Measurements from ENCODE around the gene ELMOD3. TPM values are rescaled to one million over a fixed set of nuclear protein-coding genes. Genes with fewer than 3 reads are reported as not detected.

ELMOD3 gene
- total and polyA plus RNA-seq, 9 of the 15 experiments (the other 6 are each of a cell fraction or from before 2014, with no cell fraction given): 2.7 to 18.7 (median 11.6) TPM

- TF ChIP-seq CHD7 (IDR thresholded peaks at IDR 0.05; ENCODE audit: low read depth, low read length): no peak
- no peak for TF ChIP-seq PRDM10 (IDR thresholded peaks at IDR 0.05; ENCODE audit: partially characterized antibody)
- TF ChIP-seq ZNF41 (CRISPR knock-in tag; conservative IDR thresholded peaks at IDR 0.05): no peak
- TF ChIP-seq GMEB1 (CRISPR knock-in tag; IDR thresholded peaks at IDR 0.05): no peak
- no peak for TF ChIP-seq CCNT2 (IDR thresholded peaks at IDR 0.05; ENCODE audit: borderline replicate concordance, extremely low read depth, insufficient read length, low read depth, low read length)
- no peak for TF ChIP-seq CAMTA2 (CRISPR knock-in tag; conservative IDR thresholded peaks at IDR 0.05)
- TF ChIP-seq ZNF143 (CRISPR knock-in tag; IDR thresholded peaks at IDR 0.05): no peak
- TF ChIP-seq PHF21A (IDR thresholded peaks at IDR 0.05; ENCODE audit: borderline replicate concordance, low read depth): no peak
- no peak for TF ChIP-seq ZNF184 (CRISPR knock-in tag; IDR thresholded peaks at IDR 0.05)
- no peak for TF ChIP-seq NR4A1 (CRISPR knock-in tag; IDR thresholded peaks at IDR 0.05)
- no peak for TF ChIP-seq NR4A1 (tag; IDR thresholded peaks at IDR 0.05)
Measured at GRCh38 chr2:85376291-85377065, 21.9 kb downstream of the ELMOD3 start (continued).

Data from K562 (cell line).